ENCODE results near the gene ADAM17.

- TF ChIP-seq BHLHE40 (IDR thresholded peaks at IDR 0.05; ENCODE audit: borderline replicate concordance) (no peak), PKNOX1 (IDR thresholded peaks at IDR 0.05) (no peak)
Observed at GRCh38 chr2:9490789-9491188, 64.8 kb downstream of the ADAM17 start.

All from HEK293T (cell line).